Stimulated activated CD4-positive, alpha-beta T cell treated with anti-CD3 and anti-CD28 coated beads, Interleukin-2, amount 100 ng/mL, for 48 hours (primary cell): Measurements from ENCODE around the gene BTBD1.
"Not testable (repeated sequence)": the region's sequence is repeated elsewhere in the genome, so short reads cannot be mapped to it uniquely, and the experiment has no call there.

Experiments used
- DNase-seq, 2 donors: peaks; one replicate each; pipeline ENCODE4 v3.0.0-alpha.2; 2020

Gene BTBD1

DNA sequence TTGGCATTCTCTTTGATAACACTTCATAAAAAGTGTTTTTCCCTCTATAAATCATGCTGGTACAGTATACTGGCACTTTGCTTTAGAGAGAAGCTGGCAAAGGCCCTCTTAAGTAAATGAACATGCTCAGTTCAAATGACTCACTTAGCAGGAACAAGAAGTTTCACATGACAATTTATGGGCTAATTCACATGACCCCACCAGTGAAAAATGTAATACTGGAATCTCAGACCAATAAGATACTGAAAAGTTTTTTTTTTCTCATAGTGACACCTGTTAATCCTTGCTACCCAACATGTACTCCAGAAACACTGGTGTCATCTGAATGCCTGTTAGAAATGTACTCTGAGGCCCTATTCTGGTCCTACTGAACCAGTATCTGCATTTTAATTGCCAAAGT lies 13.9 kb downstream of the BTBD1 start:
- no peak for DNase-seq

- no peak for DNase-seq
These were observed 20.4 kb downstream of the BTBD1 start for GRCh38 chr15:83046558-83047127.

DNA sequence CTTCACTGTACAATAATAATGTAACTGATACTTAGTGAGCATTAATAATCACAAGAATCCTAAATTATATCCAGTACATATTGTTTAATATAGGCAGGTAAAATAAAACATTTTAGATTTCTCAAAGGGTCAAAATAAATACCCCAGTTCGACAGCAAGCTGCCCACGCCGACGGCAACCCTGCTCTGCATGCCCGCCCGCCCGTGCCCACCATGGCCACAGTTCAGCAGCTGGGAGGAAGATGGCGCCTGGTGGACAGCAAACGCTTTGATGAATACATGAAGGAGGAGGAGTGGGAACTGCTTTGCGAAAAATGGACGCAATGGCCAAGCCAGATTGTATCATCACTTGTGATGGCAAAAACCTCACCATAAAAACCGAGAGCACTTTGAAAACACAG lies 22.9 kb downstream of the BTBD1 start:
- DNase-seq = no peak

- no peak for DNase-seq
These were observed 27.8 kb downstream of the BTBD1 start for GRCh38 chr15:83039206-83039605.

DNA sequence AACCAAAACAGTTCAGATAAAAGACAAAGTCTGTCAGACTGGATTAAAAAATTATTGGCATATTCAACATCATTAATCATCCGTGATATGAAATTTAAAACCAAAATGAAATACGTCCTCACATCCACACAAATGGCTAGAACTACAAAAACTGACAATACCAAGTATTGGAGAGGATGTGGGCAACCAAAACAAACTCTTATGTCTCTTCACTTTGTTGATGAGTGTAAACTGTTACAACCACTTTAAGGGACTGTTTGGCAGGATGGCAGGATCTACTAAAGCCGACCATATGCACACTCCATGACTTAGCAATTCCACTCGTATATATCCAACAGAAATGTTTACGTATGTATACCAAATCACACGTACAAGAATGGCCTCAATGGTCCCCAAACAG lies 30.8 kb downstream of the BTBD1 start:
- no peak for DNase-seq

- DNase-seq = not testable (repeated sequence)
These were observed 35.8 kb downstream of the BTBD1 start for GRCh38 chr15:83031234-83031633.

- no peak for DNase-seq
These were observed 37.0 kb downstream of the BTBD1 start for GRCh38 chr15:83030021-83030420.

GRCh38 chr15:83018436-83018835 lies 48.6 kb downstream of the BTBD1 start:
- no peak for DNase-seq

DNA sequence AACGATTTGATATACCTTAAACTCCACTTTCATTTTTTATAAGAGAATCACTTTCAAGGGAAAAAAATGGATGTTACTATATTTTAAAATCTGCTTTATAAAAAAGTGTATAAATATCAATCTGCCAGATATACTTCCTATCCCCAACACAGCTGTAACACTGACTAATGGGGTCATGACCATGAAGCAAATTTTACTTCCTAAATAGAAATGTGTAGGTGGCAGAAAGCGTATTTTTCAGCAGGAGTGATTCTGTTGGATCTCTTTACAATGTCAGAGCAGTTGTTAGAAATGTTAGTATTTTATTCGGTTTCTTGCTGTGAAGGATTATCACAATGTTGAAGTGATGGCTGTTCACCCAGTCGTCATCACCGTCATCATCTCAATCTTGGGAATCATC lies 50.1 kb downstream of the BTBD1 start:
- no peak for DNase-seq

DNA sequence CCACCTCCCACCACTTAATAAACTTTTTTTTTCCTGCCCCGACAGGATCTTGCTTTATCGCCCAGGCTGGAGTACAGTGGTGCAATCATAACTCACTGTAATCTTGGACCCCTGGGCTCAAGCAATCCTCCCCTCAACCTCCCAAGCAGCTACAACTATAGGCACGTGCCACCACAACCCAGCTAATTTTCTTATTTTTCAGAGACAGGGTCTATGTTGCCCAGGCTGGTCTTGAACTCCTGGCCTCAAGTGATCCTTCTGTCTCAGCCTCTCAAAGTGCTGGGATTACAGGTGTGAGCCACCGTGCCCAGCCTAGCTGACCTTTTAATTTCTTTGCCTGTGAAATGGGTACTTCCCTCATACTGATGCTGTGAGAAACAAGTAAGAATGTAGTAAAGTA lies 51.7 kb downstream of the BTBD1 start:
- no peak for DNase-seq

DNA sequence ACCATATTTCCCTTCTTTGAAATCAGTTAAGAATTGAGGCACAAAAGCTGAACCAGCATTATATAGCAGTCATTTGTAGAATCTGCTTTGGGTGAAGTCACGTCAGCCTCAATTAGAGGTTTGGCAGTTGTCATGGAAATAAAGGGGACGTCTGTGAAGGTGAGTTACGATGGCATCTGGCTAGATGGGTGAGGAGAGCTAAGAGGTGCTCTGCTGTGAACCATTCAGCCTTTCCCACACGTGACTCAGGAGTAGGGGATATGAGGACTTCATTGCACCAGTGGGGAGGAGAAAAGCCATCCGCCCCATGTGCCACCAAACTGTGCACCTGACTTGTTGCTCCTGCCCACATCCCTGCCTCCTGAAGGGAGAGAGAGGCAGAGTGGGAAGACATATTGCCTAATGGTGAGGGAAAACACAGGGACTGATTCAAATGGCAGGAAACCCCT lies 52.8 kb downstream of the BTBD1 start:
- DNase-seq = no peak

DNA sequence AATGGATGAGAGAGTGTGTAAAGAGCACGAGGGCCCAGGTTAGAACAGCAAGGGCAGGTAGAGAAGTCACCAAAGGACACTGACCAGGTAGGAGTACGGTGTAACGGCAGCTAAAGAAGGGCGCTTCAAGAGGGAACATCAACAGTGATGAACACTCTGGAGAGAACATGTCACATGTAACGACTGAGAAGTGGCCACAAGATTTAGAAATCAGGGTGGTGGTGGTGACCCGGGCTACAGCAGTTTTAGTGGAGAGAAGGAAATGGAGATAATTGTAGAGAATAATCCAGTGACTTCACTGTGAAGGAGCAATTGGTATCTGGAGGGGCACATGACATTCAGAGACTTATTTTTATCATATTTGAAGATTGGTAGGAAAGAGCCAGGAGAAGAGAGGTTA lies 54.4 kb downstream of the BTBD1 start:
- DNase-seq = no peak

- DNase-seq = no peak
These were observed 55.0 kb downstream of the BTBD1 start for GRCh38 chr15:83012076-83012426.

DNA sequence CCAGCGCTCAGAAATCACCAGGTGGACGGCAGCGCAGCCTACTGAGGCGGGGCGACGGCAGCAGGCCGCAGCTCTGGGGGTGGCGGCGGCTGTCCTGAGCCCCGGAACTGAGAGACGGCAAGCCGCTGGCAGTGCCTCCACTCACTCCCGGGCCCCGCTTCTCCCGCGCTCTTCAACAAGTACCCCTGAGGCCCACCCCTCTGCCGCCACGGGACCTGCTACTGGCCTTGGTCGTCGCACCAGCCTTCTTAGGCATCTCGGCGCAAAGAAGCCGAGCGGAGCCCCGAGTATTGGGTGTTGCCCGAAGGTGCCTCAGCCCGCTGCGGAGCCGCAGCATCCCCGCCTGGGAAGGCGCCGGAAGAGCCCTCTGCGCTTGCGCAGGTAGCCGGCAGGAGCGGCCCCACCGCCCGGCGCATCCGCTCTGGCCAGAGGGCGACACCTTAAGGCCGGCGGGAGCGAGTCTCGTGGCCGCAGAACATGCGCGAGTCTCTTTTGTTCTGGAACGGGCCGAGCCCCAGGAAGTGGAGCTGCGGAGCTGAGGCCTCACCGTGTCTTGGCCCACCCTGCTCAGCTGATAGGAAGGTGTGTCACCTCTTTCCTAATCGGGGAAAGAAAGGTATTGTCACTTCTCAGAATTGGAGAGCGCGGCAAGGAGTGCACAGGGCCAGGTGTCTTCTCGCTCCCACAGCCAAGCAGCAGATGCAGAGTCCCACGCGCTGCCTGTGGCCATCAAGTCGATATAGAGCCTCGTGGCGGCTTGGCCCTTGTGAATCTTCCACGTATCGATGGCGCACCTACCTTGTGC lies 55.6 kb downstream of the BTBD1 start, which contains the start of gene C15orf40:
Gene C15orf40 (minus strand): TSS at position 369 of the 805 bp plus-strand sequence. CDS start 32 bp downstream, at position 337.
- DNase-seq = peak; percentile 76 to 77

GRCh38 chr15:83010709-83011270 lies 56.3 kb downstream of the BTBD1 start:
- DNase-seq = peak; percentile 71 to 76

GRCh38 chr15:83000672-83001031 lies 66.4 kb downstream of the BTBD1 start:
- not testable (repeated sequence) for DNase-seq

DNA sequence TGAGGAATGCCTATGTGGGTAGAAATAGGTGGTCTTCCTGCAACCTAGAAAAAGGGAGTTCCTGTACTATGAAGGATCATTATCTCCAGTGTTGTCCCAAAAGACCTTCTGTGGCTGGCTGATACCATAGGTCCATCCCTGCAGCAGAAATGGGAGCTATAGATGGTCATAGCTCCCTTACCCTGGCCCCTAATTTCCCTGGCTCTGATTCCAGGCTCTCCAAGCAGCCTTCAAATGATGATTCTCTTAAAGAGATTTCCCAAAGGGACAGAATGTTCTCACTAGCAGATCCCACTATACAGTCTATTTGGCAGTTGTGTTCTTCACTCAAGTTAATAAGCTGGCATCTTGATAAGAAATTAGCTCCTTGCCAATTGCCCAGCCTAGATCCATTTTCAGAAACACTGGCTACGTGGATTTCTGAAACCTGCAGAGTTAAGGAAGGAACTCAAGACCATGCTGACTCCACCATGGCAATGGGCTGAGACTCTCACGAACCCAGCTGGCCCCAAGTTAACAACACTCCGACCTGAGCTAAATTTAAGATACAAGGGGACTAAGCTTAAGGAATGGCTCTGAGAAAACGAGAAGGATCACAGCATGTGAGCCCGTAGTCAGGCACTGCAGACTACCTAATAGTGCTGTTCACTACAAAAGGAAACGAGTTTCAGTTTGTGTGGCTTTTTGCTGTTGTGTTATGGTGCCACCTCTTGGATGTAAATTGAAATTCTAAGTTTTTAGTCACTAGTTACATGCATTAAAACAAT lies 67.0 kb downstream of the BTBD1 start:
- peak in 1 of 2 donors; percentile 10 for DNase-seq

DNA sequence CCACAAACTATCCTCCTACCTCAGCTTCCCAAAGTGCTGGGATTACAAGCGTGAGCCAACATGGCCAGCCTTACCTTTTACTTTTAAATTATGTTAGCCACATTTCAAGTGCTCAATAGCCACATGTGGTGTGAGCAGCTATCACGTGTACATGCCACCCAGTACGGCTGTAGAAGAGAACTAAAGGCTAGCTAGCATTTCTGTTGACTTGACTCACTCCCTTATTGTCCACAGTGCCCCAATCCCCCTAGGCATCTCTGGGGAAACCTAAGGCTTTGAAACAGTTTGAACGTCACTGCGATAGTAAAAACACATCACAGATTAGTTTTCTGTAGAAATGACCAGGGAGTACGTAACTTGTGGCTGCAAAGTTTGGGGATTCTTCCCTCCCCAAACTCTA lies 67.6 kb downstream of the BTBD1 start:
- DNase-seq = no peak

GRCh38 chr15:82995938-82996337 lies 71.1 kb downstream of the BTBD1 start:
- DNase-seq = no peak

GRCh38 chr15:82995076-82995475 lies 72.0 kb downstream of the BTBD1 start:
- no peak for DNase-seq

DNA sequence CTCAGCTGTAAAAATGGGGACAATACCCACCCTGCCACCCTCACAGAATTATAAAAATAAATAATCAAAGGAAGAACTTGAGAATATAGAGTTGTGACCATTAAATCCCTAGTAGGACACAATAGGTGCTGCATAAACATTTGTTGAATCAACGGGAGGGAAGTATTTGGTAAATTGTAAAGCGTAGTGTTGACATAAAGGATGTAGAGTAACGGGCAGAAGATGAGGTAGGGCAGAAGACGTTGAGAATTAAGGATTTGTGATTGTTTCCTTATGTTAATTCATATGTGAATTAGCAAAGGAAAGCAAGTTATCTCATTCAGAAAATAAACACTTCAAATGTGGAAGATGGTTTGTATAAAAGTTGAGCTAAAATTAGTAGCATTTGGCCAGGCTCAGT lies 73.9 kb downstream of the BTBD1 start:
- DNase-seq = no peak

DNA sequence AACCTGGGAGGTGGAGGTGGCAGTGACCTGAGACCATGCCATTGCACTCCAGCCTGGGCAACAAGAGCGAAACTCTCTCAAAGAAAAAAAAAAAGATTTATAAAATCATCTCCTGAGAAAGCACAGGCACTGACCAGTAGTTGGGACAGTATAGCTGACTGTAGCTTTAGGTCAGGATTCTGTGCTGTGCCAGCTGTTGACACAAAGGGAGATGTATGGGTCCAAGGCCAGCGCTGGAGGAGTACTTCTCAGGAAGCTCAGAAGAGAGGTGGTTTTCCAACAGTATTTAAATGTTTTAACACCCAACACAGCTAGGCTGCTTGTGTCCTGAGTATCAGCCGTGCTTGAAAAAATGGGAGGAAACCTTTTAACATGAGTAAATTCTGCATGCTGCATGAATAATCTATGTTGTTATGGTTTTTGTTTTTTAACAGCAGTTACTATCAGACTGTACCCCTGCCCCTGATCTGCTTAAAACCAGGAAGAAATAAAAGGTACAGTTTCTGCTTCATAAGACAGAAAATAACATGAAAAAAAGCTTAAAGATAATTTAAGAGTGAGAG lies 74.5 kb downstream of the BTBD1 start:
- no peak for DNase-seq

GRCh38 chr15:82986442-82986780 lies 80.6 kb downstream of the BTBD1 start:
- DNase-seq = peak in 1 of 2 donors; percentile 4
